Activated CD4-positive, alpha-beta memory T cell treated with anti-CD3 and anti-CD28 coated beads for 36 hours (primary cell): ENCODE measurements around the gene SLC25A21. TPM values are rescaled to one million over a fixed set of nuclear protein-coding genes. Genes with fewer than 3 reads are reported as not detected.
A peak's percentile ranks its signal among the peaks of the same experiment; 100 is the strongest.

ENCODE experiments used
- CTCF ChIA-PET: fragments of 350-600 bp; sonication (Branson Sonifier 250); formaldehyde crosslinking; loops from one replicate; lab custom pipeline; 2021; ENCODE audit warnings: antibody characterized with exemption, inconsistent platforms; lab: Charles Lee
- POLR2A ChIA-PET: fragments of 350-600 bp; sonication (Branson Sonifier 250); formaldehyde crosslinking; loops from one replicate; lab custom pipeline; 2021; ENCODE audit warnings: antibody characterized with exemption; lab: Charles Lee
- DNase-seq: peaks from one replicate; pipeline ENCODE4 v3.0.0-alpha.2; 2020
- H3K27ac Mint-ChIP-seq: one replicate; pipeline ENCODE4 v1.8.0; 2021; ENCODE audit warnings: mixed read lengths
- H3K27me3 Mint-ChIP-seq: one replicate; pipeline ENCODE4 v1.8.0; 2021; ENCODE audit warnings: mixed read lengths
- H3K36me3 Mint-ChIP-seq: one replicate; pipeline ENCODE4 v1.8.0; 2021; ENCODE audit warnings: mixed read lengths
- H3K4me1 Mint-ChIP-seq: one replicate; pipeline ENCODE4 v1.8.0; 2021; ENCODE audit warnings: low read depth, mixed read lengths
- H3K4me3 Mint-ChIP-seq: one replicate; pipeline ENCODE4 v1.8.0; 2021; ENCODE audit warnings: mild to moderate bottlenecking, mixed read lengths
- H3K9me3 Mint-ChIP-seq: one replicate; pipeline ENCODE4 v1.8.0; 2021; ENCODE audit warnings: mixed read lengths
- intact Hi-C: fragments of 100-400 bp; cut with micrococcal nuclease; formaldehyde crosslinking; loops from one replicate; pipeline ENCODE4 v1.15.1; 2023
- total RNA-seq, 2 experiments: library from RNA; stranded (reverse); gene quantifications; one replicate each; pipeline ENCODE4 v1.2.3, GENCODE V29; 2021

Gene SLC25A21
- total RNA-seq, 2 experiments from 2014 or later: not detected

DNA sequence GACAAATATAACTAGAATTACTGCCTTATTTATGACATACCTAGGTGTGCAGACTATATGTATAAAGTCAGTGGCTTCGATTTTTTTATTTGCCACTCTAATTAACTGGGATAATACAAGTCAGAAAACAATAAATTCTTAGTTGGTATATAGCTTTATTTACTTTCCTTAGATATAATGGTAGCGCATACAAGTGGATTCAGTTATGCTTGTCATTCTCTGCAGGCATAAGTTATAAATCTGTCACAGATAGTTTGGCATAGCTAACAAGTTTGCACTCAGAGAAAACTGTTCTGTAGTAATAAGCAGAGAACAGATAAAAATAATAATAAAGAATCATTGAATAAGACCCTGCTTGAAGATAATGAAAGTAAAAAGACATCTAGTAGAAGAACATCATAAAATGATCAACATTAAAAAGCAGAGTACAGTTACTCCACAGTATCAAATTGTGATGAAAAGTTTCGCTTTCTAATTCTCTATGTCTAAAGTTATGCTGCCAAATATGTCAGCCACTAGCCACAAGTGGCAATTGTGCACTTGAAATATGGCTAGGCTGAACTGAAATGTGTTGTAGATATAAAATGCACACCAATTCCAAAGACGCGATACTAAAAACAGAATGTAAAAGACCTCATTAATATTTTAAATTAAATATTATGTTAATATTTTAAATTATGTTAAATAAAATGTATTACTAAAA is 224.1 kb downstream of the SLC25A21 start:
- peaks cover 3% of the 10 kb centered on the region for H3K9me3 Mint-ChIP-seq
- intact Hi-C loops: no loop called here
- DNase-seq: no peak
- H3K36me3 Mint-ChIP-seq: no peaks in the 10 kb centered on the region
- no peaks in the 10 kb centered on the region for H3K4me1 Mint-ChIP-seq
- no peak overlapping the region for H3K4me3 Mint-ChIP-seq
- POLR2A ChIA-PET: no interaction called here
- H3K27ac Mint-ChIP-seq: no peak overlapping the region
- CTCF ChIA-PET: no interaction called here
- H3K27me3 Mint-ChIP-seq: no peaks in the 10 kb centered on the region

DNA sequence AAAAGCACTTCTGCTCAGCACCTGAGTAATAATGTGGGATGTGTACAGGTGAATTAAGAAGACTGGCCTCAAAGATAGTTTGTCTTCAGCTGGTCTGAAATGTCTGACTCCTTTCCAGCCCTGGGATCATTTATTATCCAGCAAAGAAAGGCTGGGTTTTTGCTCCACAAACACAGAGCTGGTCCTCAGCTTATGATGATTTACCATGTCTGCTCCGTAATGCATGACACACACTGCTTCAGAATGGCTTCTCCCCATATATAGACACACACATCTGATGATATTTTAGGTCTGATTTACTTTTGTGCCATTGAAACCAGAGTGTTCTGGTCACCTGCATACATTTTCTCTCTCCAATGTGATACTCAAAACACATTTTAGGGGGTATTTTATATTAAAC is 225.0 kb downstream of the SLC25A21 start:
- no peak for DNase-seq
- H3K9me3 Mint-ChIP-seq: peaks cover 3% of the 10 kb centered on the region
- no peak overlapping the region for H3K27ac Mint-ChIP-seq
- peaks cover under 1% of the 10 kb centered on the region for H3K27me3 Mint-ChIP-seq
- POLR2A ChIA-PET: no interaction called here
- no peaks in the 10 kb centered on the region for H3K4me1 Mint-ChIP-seq
- H3K4me3 Mint-ChIP-seq: no peak overlapping the region
- intact Hi-C loops: no loop called here
- CTCF ChIA-PET: no interaction called here
- H3K36me3 Mint-ChIP-seq: no peaks in the 10 kb centered on the region

DNA sequence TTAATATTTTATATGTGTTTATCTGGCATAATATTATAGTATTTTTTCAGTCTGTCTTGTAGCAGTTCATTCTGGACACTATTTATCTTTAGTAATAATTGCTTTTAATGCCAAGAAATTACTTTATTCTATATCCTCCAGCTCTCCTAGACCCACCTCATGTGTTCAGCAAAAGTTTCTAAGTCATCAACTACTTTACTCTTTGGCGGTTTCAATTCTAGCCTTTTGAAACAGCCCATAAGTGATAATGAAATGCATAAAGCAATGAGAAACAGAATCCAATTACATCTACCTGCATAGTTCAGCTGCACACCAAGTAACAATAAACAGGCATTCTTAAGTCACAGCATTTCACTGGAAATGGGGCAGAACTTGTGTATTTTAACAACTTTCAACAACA is 225.5 kb downstream of the SLC25A21 start:
- H3K4me3 Mint-ChIP-seq: no peak overlapping the region
- CTCF ChIA-PET: no interaction called here
- no peaks in the 10 kb centered on the region for H3K4me1 Mint-ChIP-seq
- no peaks in the 10 kb centered on the region for H3K36me3 Mint-ChIP-seq
- H3K9me3 Mint-ChIP-seq: peaks cover 3% of the 10 kb centered on the region
- intact Hi-C loops: no loop called here
- no peak for DNase-seq
- H3K27ac Mint-ChIP-seq: no peak overlapping the region
- POLR2A ChIA-PET: no interaction called here
- H3K27me3 Mint-ChIP-seq: peaks cover 2% of the 10 kb centered on the region

DNA sequence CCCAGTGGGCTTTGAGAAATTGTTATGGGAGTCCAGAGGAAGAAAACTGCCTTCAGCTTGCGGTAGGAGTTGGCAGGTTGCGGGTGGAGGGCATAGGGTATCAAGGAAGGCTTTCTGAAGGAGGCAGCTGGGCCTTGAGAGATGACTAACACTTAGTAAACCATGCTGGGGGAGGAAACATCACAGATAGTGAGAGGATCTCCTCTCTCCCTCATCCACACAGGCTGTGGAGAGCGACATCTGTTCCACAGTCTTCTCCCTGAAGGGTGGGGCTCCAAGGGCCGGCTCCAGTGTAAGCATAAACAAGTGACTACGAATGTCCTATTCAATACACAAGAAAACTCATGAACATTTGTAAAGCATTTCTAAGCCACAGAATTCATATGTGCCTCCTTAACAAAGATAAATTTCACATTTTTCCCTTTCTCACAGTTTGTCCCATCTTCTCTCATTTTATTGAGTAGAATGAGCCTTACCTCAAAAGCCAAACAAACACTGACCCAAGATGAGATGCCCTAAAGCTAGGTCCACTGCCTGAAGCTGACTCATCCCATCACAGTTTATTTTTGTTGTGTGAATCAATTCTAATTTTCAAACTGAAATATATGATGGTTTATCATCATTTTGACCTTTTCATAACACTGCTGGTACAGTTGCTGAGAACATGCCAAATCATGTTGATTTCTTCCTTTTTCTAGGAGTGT is 227.9 kb downstream of the SLC25A21 start:
- Mint-ChIP-seq H3K4me1 (no peaks in the 10 kb centered on the region), H3K9me3 (no peaks in the 10 kb centered on the region), H3K36me3 (no peaks in the 10 kb centered on the region), H3K27ac (no peak overlapping the region), H3K4me3 (no peak overlapping the region), H3K27me3 (peaks cover 2% of the 10 kb centered on the region)
- POLR2A ChIA-PET: no interaction called here
- intact Hi-C loops: no loop called here
- CTCF ChIA-PET: no interaction called here
- DNase-seq: no peak

DNA sequence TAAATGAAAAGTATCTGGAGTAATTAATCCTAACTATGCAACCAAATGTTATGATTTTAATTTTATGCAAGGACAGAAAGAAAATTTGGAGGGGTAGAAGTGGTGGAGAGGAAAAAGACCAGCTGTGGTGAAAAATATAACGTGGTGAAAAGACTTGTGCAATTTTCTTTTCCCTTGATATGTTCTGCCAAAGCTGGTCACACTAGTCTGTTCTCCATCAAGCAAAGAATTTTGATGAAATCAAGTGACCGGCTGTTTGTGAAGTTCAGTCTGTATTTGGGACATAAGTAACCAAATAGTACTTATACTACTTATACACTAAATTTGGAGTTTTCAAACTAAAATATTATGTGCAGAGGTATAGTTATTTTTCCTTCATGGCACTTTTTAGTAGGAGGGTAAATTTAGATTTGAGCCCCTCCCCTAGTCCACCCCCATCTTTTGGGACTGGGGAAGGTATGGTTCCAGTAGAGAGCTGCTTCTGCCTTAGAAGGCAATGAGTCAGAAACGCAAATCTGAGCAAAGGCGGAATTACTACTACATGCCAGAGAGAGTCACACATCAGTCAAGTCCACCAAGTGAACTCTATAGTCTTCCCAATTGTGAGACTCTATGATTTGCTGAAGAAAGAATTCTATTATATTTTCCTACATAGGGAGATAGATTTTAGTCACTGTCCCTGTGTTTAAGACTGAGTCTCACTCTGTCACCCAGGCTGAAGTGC is 229.7 kb downstream of the SLC25A21 start:
- POLR2A ChIA-PET: no interaction called here
- Mint-ChIP-seq H3K4me3 (no peak overlapping the region), H3K36me3 (no peaks in the 10 kb centered on the region), H3K27ac (no peak overlapping the region), H3K27me3 (peaks cover 2% of the 10 kb centered on the region), H3K9me3 (no peaks in the 10 kb centered on the region), H3K4me1 (no peaks in the 10 kb centered on the region)
- intact Hi-C loops: loop anchor here (1.0 to 2.0 kb wide), 2 partner anchors 282 to 389 kb away; partner anchors contain the start of gene PAX9
- DNase-seq: no peak
- CTCF ChIA-PET: interaction anchor here (1.0 to 3.3 kb wide), 7 partner anchors 11 to 1063 kb away, joined by 3 to 20 read pairs (median 5); no protein-coding TSS in a partner anchor

DNA sequence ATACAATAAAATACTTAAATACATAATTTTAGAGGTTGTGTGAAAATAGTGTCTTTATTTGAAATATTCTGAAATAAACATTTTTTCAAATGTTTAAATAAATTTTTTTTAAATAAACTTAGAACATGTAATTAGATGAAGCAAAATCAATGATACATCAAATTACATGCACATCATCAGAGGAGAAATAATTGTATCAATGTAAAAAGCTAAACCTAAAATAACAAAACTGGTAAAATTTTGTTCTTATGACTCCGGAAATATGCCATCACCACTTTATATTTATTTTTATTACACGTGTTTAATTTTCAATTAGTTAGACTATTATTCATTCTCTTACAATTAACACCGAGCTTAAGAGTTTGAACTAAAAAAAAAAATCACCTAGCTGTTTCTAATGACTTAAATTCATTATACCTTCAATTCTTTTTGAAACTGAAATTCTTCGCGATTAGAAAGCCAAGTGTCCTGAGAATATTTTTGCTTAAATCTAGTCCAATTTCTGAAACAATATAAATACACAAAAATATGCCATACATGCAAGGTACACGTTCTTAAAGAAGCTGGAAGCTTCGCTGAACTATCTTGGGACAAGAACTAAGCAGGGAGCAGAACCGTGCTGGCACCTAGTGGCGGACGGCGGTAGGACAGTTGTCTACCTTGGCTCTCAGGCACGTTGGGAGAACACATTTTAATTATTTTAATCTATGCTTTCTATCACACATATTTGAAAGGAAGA is 230.5 kb downstream of the SLC25A21 start:
- Mint-ChIP-seq H3K4me1 (no peaks in the 10 kb centered on the region), H3K4me3 (no peak overlapping the region), H3K27me3 (peaks cover 2% of the 10 kb centered on the region), H3K27ac (no peak overlapping the region), H3K36me3 (no peaks in the 10 kb centered on the region), H3K9me3 (no peaks in the 10 kb centered on the region)
- ChIA-PET POLR2A (no interaction called here), CTCF (interaction anchor here (0.6 to 3.3 kb wide), 15 partner anchors 10 to 1062 kb away, joined by 3 to 20 read pairs (median 3); no protein-coding TSS in a partner anchor)
- intact Hi-C loops: loop anchor here (1.0 to 2.0 kb wide), 2 partner anchors 281 to 389 kb away; partner anchors contain the start of gene PAX9
- DNase-seq: peak; percentile 71

DNA sequence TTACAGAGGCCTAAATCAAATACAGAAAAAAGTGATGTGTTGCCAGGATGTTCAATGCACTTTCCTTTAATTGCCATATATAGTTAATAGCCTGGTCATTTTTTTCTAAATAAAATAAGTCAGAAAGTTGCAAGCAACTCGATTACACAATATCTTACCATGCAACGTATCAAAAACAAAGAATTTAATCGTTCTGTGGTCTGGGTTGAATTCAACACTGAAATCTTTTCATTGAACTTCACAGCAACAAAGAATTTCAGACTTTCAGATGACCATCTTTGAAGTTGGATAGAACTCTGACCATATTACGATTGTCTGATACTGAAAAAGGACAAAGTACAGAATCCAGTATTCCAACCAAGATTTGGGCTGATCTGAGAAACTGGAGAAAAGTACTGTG is 231.9 kb downstream of the SLC25A21 start:
- ChIA-PET POLR2A (no interaction called here), CTCF (no interaction called here)
- peaks cover 2% of the 10 kb centered on the region for H3K27me3 Mint-ChIP-seq
- H3K4me1 Mint-ChIP-seq: no peaks in the 10 kb centered on the region
- no peak for DNase-seq
- H3K9me3 Mint-ChIP-seq: no peaks in the 10 kb centered on the region
- no peaks in the 10 kb centered on the region for H3K36me3 Mint-ChIP-seq
- no peak overlapping the region for H3K4me3 Mint-ChIP-seq
- H3K27ac Mint-ChIP-seq: no peak overlapping the region
- intact Hi-C loops: no loop called here

DNA sequence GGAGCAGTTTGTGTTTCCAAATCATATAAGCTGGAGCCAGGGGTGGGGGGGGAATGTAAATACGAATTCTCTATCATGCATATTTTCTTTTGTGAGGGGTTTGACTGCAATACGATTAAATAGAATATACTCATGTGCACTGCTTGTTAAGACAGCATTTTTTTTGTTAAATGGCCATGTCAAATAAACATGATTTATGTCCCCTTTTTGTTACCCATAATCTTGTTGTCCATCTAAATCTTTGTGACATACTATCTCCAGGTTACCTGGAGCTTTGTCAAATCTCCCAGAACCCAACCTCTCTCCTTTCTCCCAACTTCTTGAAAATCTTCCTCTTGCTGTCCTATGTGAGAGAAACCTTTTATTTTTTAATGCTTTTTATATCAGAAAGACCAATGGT is 233.1 kb downstream of the SLC25A21 start:
- H3K36me3 Mint-ChIP-seq: no peaks in the 10 kb centered on the region
- H3K27me3 Mint-ChIP-seq: peaks cover 2% of the 10 kb centered on the region
- H3K27ac Mint-ChIP-seq: no peak overlapping the region
- DNase-seq: no peak
- CTCF ChIA-PET: no interaction called here
- POLR2A ChIA-PET: no interaction called here
- H3K9me3 Mint-ChIP-seq: no peaks in the 10 kb centered on the region
- intact Hi-C loops: no loop called here
- H3K4me1 Mint-ChIP-seq: no peaks in the 10 kb centered on the region
- H3K4me3 Mint-ChIP-seq: no peak overlapping the region

DNA sequence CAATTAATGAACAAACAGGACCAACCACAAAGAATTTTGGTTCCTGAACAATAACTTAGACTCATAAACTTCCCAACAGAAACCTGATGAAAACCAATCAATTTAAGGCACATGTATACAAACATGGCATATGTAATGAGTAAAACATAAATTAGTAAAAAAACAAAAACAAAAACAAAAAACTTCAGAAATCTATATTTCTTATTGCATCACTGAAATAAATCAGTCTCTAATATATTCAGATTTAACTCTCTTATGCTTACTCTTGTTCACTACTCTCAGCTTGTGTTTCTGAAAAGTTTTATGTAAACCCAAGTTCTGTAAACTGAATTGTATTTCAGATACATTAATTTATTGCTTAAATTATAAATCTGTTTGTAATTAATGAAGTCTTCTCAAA is 233.7 kb downstream of the SLC25A21 start:
- DNase-seq: no peak
- no peaks in the 10 kb centered on the region for H3K9me3 Mint-ChIP-seq
- no peaks in the 10 kb centered on the region for H3K4me1 Mint-ChIP-seq
- H3K27me3 Mint-ChIP-seq: peaks cover 2% of the 10 kb centered on the region
- POLR2A ChIA-PET: no interaction called here
- CTCF ChIA-PET: no interaction called here
- H3K27ac Mint-ChIP-seq: no peak overlapping the region
- H3K36me3 Mint-ChIP-seq: no peaks in the 10 kb centered on the region
- H3K4me3 Mint-ChIP-seq: no peak overlapping the region
- intact Hi-C loops: no loop called here

DNA sequence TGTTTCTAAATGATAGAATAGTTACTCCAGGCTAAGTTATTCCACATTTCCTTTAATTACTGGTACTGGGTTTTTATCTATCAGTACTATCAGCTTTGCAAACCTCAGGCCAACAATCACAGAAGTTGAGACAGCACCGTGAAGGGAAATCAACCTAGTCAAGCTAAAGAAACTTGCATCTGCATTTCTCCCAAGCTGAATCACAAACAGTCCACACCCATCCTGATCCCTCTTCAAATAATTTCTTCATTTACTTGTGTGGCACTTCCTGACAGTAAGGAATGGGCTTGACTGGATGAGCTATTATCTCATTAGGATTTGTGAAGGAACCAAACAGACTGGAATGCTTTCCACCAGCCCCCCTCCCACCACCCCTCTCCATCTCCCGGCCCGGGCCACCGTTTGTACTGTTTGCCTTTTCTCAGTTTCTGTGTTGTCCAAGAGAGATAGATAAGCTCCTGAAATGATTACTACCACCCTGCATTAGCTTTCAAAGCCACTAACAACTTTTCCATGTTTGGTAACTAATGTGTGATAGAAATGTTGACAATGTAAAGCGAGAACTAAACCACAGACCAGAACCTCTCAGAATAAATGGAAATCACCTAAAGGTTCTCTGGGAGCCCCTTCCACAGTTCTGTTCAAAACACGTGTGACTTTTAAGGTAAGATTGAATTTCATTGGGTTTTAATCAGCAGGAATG is 236.3 kb downstream of the SLC25A21 start:
- intact Hi-C loops: no loop called here
- H3K27ac Mint-ChIP-seq: no peak overlapping the region
- no peaks in the 10 kb centered on the region for H3K9me3 Mint-ChIP-seq
- H3K27me3 Mint-ChIP-seq: no peaks in the 10 kb centered on the region
- ChIA-PET POLR2A (no interaction called here), CTCF (no interaction called here)
- H3K4me3 Mint-ChIP-seq: no peak overlapping the region
- H3K36me3 Mint-ChIP-seq: no peaks in the 10 kb centered on the region
- no peak for DNase-seq
- H3K4me1 Mint-ChIP-seq: no peaks in the 10 kb centered on the region

DNA sequence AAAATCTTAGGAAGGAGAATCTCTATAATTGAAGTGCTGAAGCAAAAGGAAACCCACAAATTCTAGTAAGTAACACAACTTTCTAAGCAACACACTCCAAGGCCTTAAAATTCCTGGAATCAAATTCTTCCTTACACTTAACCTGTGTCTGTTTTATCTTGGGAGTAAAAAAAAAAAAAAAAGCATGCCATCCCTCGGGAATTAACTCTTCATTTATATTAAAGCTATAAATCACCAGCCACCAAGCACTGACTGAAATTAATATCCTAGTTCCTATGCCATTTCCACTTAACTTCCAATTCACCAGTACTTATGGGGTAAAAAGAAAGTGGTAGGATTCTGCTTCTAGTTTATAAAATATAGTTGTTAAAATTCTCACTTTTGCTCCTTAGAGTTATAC is 238.1 kb downstream of the SLC25A21 start:
- POLR2A ChIA-PET: no interaction called here
- Mint-ChIP-seq H3K36me3 (no peaks in the 10 kb centered on the region), H3K4me3 (no peak overlapping the region)

More for the DNA sequence above, 238.1 kb downstream of the SLC25A21 start:
- H3K4me1 Mint-ChIP-seq: no peaks in the 10 kb centered on the region
- H3K27ac Mint-ChIP-seq: no peak overlapping the region
- intact Hi-C loops: no loop called here
- no peaks in the 10 kb centered on the region for H3K9me3 Mint-ChIP-seq
- CTCF ChIA-PET: no interaction called here
- DNase-seq: no peak
- no peaks in the 10 kb centered on the region for H3K27me3 Mint-ChIP-seq
